Uterus (tissue), 2 donors: ENCODE measurements around the gene KCNQ1.

Source experiments
- CTCF ChIP-seq, 4 experiments: fragments of 200-600 bp in 2 of 4; fragments of 450-650 bp in 2 of 4; sonication (generic) in 2 of 4; IDR thresholded peaks; one replicate each; pipeline ENCODE4 v1.5.1; 2016 to 2019; ENCODE audit warnings: antibody characterized with exemption in 4 of 4, mild to moderate bottlenecking in 2 of 4, moderate library complexity in 1 of 4
- POLR2A ChIP-seq, 2 donors: fragments of 450-650 bp; IDR thresholded peaks; one replicate each; pipeline ENCODE4 v1.6.1; 2016; ENCODE audit warnings: antibody characterized with exemption in 2 of 2, mild to moderate bottlenecking in 1 of 2, moderate library complexity in 1 of 2

GRCh38 chr11:2890466-2891294 is 445.9 kb downstream of the KCNQ1 start:
- TF ChIP-seq CTCF (IDR thresholded peaks at IDR 0.05) (peak in 1 of 4 experiments; percentile 30), POLR2A (IDR thresholded peaks at IDR 0.05) (peak in 1 of 2 donors; percentile 61)
